IMR-90 (cell line): ENCODE data around the gene MBTD1. TPM values are rescaled to one million over a fixed set of nuclear protein-coding genes. Genes with fewer than 3 reads are reported as not detected.

Source experiments
- ATAC-seq: fragments of 200-7000 bp; cut with Tn5 transposase; 2 replicates; pipeline ENCODE4 v1.9.1; 2020; ENCODE audit warnings: low read depth, mild to moderate bottlenecking, moderate library complexity
- BruUV-seq: library from RNA; stranded (reverse); fragments of 400-500 nt; replicated peaks from 2 replicates; lab custom pipeline; 2021; lab: Mats Ljungman, UMichigan
- CTCF ChIA-PET: fragments of 300-600 bp; formaldehyde crosslinking; extraction: SDS; loops from one replicate; lab custom pipeline; 2021; ENCODE audit warnings: antibody characterized with exemption; lab: Yijun Ruan, JAX
- POLR2A ChIA-PET: fragments of 300-600 bp; sonication (Branson Sonifier 250); formaldehyde crosslinking; loops from one replicate; lab custom pipeline; 2022; ENCODE audit warnings: antibody characterized with exemption; ENCODE audit not compliant: unreplicated experiment; lab: Charles Lee
- DNase-seq: peaks from one replicate; pipeline ENCODE4 v3.0.0; 2013
- H2AFZ ChIP-seq: replicated peaks from 2 replicates; pipeline ENCODE3; 2013; ENCODE audit warnings: low read length, mild to moderate bottlenecking; ENCODE audit not compliant: poor library complexity
- H2AK5ac ChIP-seq: 2 replicates; pipeline ENCODE4 v1.6.1; 2013; ENCODE audit warnings: low read depth, low read length, inconsistent platforms
- H2AK9ac ChIP-seq: replicated peaks from 2 replicates; pipeline ENCODE3; 2013; ENCODE audit warnings: mild to moderate bottlenecking, low read depth, low read length, moderate library complexity; ENCODE audit not compliant: poor library complexity
- H2BK120ac ChIP-seq: 2 replicates; pipeline ENCODE4 v1.6.1; 2013; ENCODE audit warnings: low read depth, low read length, inconsistent platforms
- H2BK15ac ChIP-seq: 3 replicates; pipeline ENCODE4 v1.6.1; 2013; ENCODE audit warnings: low read depth, low read length, inconsistent platforms
- H2BK20ac ChIP-seq: 2 replicates; pipeline ENCODE4 v1.6.1; 2013; ENCODE audit warnings: low read depth, mild to moderate bottlenecking, inconsistent platforms, low read length, moderate library complexity
- H2BK5ac ChIP-seq: 2 replicates; pipeline ENCODE4 v1.6.1; 2013; ENCODE audit warnings: mild to moderate bottlenecking, low read depth, low read length, inconsistent platforms; ENCODE audit not compliant: poor library complexity, severe bottlenecking
- H3K14ac ChIP-seq: replicated peaks from 2 replicates; pipeline ENCODE4 v1.6.1; 2013; ENCODE audit warnings: low read depth, low read length, inconsistent platforms
- H3K18ac ChIP-seq: 2 replicates; pipeline ENCODE4 v1.6.1; 2013; ENCODE audit warnings: low read depth, low read length, control low read depth
- H3K23ac ChIP-seq: 2 replicates; pipeline ENCODE4 v1.6.1; 2013; ENCODE audit warnings: low read depth, low read length, inconsistent platforms
- H3K27ac ChIP-seq: 2 replicates; pipeline ENCODE4 v1.5.1; 2013; ENCODE audit warnings: mild to moderate bottlenecking, control low read depth, low read length; ENCODE audit not compliant: insufficient read depth
- H3K27me3 ChIP-seq: 2 replicates; pipeline ENCODE4 v1.6.1; 2013; ENCODE audit warnings: low read length; ENCODE audit not compliant: control insufficient read depth, insufficient read depth
- H3K36me3 ChIP-seq: 2 replicates; pipeline ENCODE4 v1.6.1; 2013; ENCODE audit warnings: low read length, mixed read lengths; ENCODE audit not compliant: control insufficient read depth, insufficient read depth
- H3K4ac ChIP-seq: 2 replicates; pipeline ENCODE4 v1.6.1; 2013; ENCODE audit warnings: low read depth, low read length, inconsistent platforms
- H3K4me1 ChIP-seq: 2 replicates; pipeline ENCODE4 v1.6.1; 2013; ENCODE audit warnings: low read length, mixed read lengths; ENCODE audit not compliant: control insufficient read depth, insufficient read depth
- H3K4me2 ChIP-seq: 2 replicates; pipeline ENCODE4 v1.6.1; 2013; ENCODE audit warnings: low read depth, mild to moderate bottlenecking, control low read depth, low read length, moderate library complexity
- H3K4me3 ChIP-seq: 2 replicates; pipeline ENCODE4 v1.5.1; 2013; ENCODE audit warnings: low read depth, mild to moderate bottlenecking, control low read depth, low read length, moderate library complexity; ENCODE audit not compliant: insufficient read depth
- H3K56ac ChIP-seq: 2 replicates; pipeline ENCODE4 v1.6.1; 2013; ENCODE audit warnings: low read length, inconsistent platforms; ENCODE audit not compliant: insufficient read depth; ENCODE audit errors: extremely low read depth
- H3K79me1 ChIP-seq, 2 experiments: 2 replicates each; pipeline ENCODE4 v1.6.1; 2013; ENCODE audit warnings: low read length in 2 of 2, inconsistent platforms in 1 of 2, low read depth in 1 of 2
- H3K9ac ChIP-seq: 2 replicates; pipeline ENCODE4 v1.6.1; 2013; ENCODE audit warnings: low read depth, low read length, control low read depth
- H3K9me1 ChIP-seq: 2 replicates; pipeline ENCODE4 v1.6.1; 2013; ENCODE audit warnings: low read length, inconsistent platforms; ENCODE audit not compliant: insufficient read depth
- H3K9me3 ChIP-seq: 2 replicates; pipeline ENCODE4 v1.6.1; 2013; ENCODE audit warnings: low read length; ENCODE audit not compliant: control insufficient read depth, insufficient read depth
- H4K20me1 ChIP-seq: 2 replicates; pipeline ENCODE4 v1.6.1; 2013; ENCODE audit warnings: low read length, inconsistent platforms; ENCODE audit not compliant: insufficient read depth
- H4K5ac ChIP-seq: 2 replicates; pipeline ENCODE4 v1.6.1; 2013; ENCODE audit warnings: mild to moderate bottlenecking, low read depth, low read length, control low read depth
- H4K8ac ChIP-seq, 2 experiments: 2 replicates each; pipeline ENCODE4 v1.6.1; 2013; ENCODE audit warnings: low read depth in 2 of 2, low read length in 2 of 2, control low read depth in 1 of 2, inconsistent platforms in 1 of 2
- H4K91ac ChIP-seq: 2 replicates; pipeline ENCODE4 v1.6.1; 2013; ENCODE audit warnings: low read depth, low read length, inconsistent platforms; ENCODE audit not compliant: insufficient read depth
- BHLHE40 ChIP-seq: fragments of 150-350 bp; IDR thresholded peaks from 2 replicates; pipeline ENCODE4 v1.6.1; 2016; ENCODE audit warnings: mild to moderate bottlenecking, low read depth, low read length
- CEBPB ChIP-seq: IDR thresholded peaks from 2 replicates; pipeline ENCODE4 v1.6.1; 2012; ENCODE audit warnings: low read depth, low read length, improper control_type of control experiment
- FOS ChIP-seq: fragments of 150-350 bp; IDR thresholded peaks from 2 replicates; pipeline ENCODE4 v1.6.1; 2016; ENCODE audit warnings: low read depth, low read length
- MAFK ChIP-seq: IDR thresholded peaks from 2 replicates; pipeline ENCODE4 v1.6.1; 2012; ENCODE audit warnings: low read depth, low read length, improper control_type of control experiment
- MXI1 ChIP-seq: IDR thresholded peaks from 2 replicates; pipeline ENCODE4 v1.6.1; 2012; ENCODE audit warnings: low read depth, mild to moderate bottlenecking, low read length, moderate library complexity, borderline replicate concordance
- NFE2L2 ChIP-seq: fragments of 150-350 bp; IDR thresholded peaks from 2 replicates; pipeline ENCODE4 v1.6.1; 2016; ENCODE audit warnings: low read depth, mild to moderate bottlenecking, low read length
- RAD21 ChIP-seq: IDR thresholded peaks from 2 replicates; pipeline ENCODE4 v1.6.1; 2012; ENCODE audit warnings: low read length, improper control_type of control experiment
- RCOR1 ChIP-seq: IDR thresholded peaks from 2 replicates; pipeline ENCODE4 v1.6.1; 2012; ENCODE audit warnings: mild to moderate bottlenecking, low read length, improper control_type of control experiment; ENCODE audit not compliant: insufficient replicate concordance
- RFX5 ChIP-seq: IDR thresholded peaks from 2 replicates; pipeline ENCODE4 v1.8.0; 2012; ENCODE audit warnings: low read depth, mild to moderate bottlenecking, low read length, moderate library complexity
- WGBS, 2 experiments: methylation state at CpG; one replicate each; pipeline versions ENCODE4 v1.1.5 to v1.1.7; 2013; ENCODE audit warnings: missing lambda C conversion rate in 2 of 2; ENCODE audit not compliant: insufficient read length in 1 of 2; ENCODE audit errors: extremely low coverage in 2 of 2; 5-methylcytosine and 5-hydroxymethylcytosine counted together
- dilution Hi-C: fragments of 300-500 bp; cut with HindIII; formaldehyde crosslinking; loops from one replicate; pipeline ENCODE4 v1.14.3; 2018; ENCODE audit warnings: low sequenced_read_pairs; ENCODE audit not compliant: unreplicated experiment
- in situ Hi-C: fragments of 300-500 bp; cut with MboI; formaldehyde crosslinking; loops from 3 replicates; pipeline ENCODE4 v1.14.3; 2019; ENCODE audit warnings: low sequenced_read_pairs, inconsistent platforms, mixed read lengths
- intact Hi-C: fragments of 100-400 bp; cut with micrococcal nuclease; formaldehyde crosslinking; loops from 2 replicates; pipeline ENCODE4 v1.10.0; 2022
- polyA plus RNA-seq, 3 experiments: library from polyadenylated mRNA; depleted of rRNA; stranded (reverse); fragments of >200 nt; gene quantifications; 2 replicates each; pipeline ENCODE4 v1.2.3, GENCODE V29; 2012; ENCODE audit warnings: low replicate concordance in 1 of 3
- total RNA-seq: library from RNA; depleted of rRNA; stranded (reverse); fragments of >200 nt; gene quantifications from 2 replicates; pipeline ENCODE4 v1.2.3, GENCODE V29; 2012
- TF ChIP-seq, protein P1 (sequence below): conservative IDR thresholded peaks from 2 replicates; pipeline ENCODE4 v1.5.1; 2012; ENCODE audit warnings: mild to moderate bottlenecking, low read depth, low read length, improper control_type of control experiment

Gene MBTD1
- total and polyA plus RNA-seq, 2 of the 4 experiments (the other 2 are of a cell fraction), result 3.2 to 5.6 TPM

DNA sequence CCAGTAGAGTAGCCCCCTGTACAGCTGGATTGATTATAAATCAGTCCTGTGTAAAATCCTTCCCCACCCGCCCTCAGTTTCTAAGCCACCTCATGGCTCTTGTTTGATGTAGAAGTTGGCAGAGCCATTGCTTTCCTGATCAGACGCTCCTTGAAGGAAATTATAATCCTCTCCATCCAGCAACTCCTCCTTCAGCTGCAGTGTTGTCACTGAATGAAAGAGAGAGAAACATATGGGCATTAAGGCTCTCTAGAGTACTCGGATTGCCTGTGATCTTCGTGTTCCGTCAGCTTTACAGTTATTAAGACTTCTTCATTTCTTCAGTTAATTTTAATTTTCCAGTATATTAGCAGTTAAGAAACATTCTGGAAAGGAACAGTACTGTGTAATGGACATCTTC lies 79.4 kb downstream of the MBTD1 start:
- no peak for DNase-seq
- H3K9me1 ChIP-seq, result no peaks in the 10 kb centered on the region
- H2BK5ac ChIP-seq, result no peak overlapping the region
- no peak overlapping the region for H2BK20ac ChIP-seq
- no peak overlapping the region for H2BK120ac ChIP-seq
- H3K4ac ChIP-seq, result no peak overlapping the region
- H4K8ac ChIP-seq, result no peak overlapping the region
- no peak overlapping the region for H3K14ac ChIP-seq
- H3K18ac ChIP-seq, result no peak overlapping the region
- CTCF ChIA-PET, result no interaction called here
- dilution Hi-C loops (no loop called here), intact Hi-C loops (no loop called here), in situ Hi-C loops (no loop called here)
- no peak overlapping the region for H4K91ac ChIP-seq
- no peak overlapping the region for H4K5ac ChIP-seq
- H2AFZ ChIP-seq, result no peak overlapping the region
- no peak overlapping the region for H2BK15ac ChIP-seq
- no peaks in the 10 kb centered on the region for H4K20me1 ChIP-seq
- no peak overlapping the region for H3K4me2 ChIP-seq
- POLR2A ChIA-PET, result no interaction called here
- H3K9me3 ChIP-seq, result no peaks in the 10 kb centered on the region
- BruUV-seq, result no TSS peak
- no peak overlapping the region for H3K9ac ChIP-seq
- peaks cover 3% of the 10 kb centered on the region in 2 experiments; a peak in 2 of 4 replicates for H3K79me1 ChIP-seq
- no peak overlapping the region for H3K4me3 ChIP-seq
- H3K27ac ChIP-seq, result no peak overlapping the region
- H3K4me1 ChIP-seq, result 0 out of 2 replicates have a peak, but pooled peaks cover 2% of the 10 kb centered on the region
- peaks cover 10% of the 10 kb centered on the region for H3K36me3 ChIP-seq
- no peak overlapping the region for H3K23ac ChIP-seq
- no peak overlapping the region for H2AK9ac ChIP-seq
- H2AK5ac ChIP-seq, result no peak overlapping the region
- WGBS, 2 experiments, result no CpG with 5 or more reads among the region's 5 CpGs
- no peaks in the 10 kb centered on the region for H3K27me3 ChIP-seq
- ATAC-seq, result no peak
- TF ChIP-seq, protein P1, sequence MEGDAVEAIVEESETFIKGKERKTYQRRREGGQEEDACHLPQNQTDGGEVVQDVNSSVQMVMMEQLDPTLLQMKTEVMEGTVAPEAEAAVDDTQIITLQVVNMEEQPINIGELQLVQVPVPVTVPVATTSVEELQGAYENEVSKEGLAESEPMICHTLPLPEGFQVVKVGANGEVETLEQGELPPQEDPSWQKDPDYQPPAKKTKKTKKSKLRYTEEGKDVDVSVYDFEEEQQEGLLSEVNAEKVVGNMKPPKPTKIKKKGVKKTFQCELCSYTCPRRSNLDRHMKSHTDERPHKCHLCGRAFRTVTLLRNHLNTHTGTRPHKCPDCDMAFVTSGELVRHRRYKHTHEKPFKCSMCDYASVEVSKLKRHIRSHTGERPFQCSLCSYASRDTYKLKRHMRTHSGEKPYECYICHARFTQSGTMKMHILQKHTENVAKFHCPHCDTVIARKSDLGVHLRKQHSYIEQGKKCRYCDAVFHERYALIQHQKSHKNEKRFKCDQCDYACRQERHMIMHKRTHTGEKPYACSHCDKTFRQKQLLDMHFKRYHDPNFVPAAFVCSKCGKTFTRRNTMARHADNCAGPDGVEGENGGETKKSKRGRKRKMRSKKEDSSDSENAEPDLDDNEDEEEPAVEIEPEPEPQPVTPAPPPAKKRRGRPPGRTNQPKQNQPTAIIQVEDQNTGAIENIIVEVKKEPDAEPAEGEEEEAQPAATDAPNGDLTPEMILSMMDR, result no peak
- TF ChIP-seq NFE2L2 (no peak), BHLHE40 (no peak), RCOR1 (no peak), FOS (no peak), MAFK (no peak), MXI1 (no peak), RFX5 (no peak), RAD21 (no peak), CEBPB (no peak)
- H3K56ac ChIP-seq, result no peak overlapping the region
